AML-193 (cell line): ENCODE data around the gene OR51G2.
"Not testable (repeated sequence)": the region's sequence is repeated elsewhere in the genome, so short reads cannot be mapped to it uniquely, and the experiment has no call there.

ENCODE experiments used
- DNase-seq, 2 experiments: peaks; one replicate each; lab custom pipeline; 2025; lab: John Stamatoyannopoulos, UW

The OR51G2 gene, protein sequence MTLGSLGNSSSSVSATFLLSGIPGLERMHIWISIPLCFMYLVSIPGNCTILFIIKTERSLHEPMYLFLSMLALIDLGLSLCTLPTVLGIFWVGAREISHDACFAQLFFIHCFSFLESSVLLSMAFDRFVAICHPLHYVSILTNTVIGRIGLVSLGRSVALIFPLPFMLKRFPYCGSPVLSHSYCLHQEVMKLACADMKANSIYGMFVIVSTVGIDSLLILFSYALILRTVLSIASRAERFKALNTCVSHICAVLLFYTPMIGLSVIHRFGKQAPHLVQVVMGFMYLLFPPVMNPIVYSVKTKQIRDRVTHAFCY

DNA sequence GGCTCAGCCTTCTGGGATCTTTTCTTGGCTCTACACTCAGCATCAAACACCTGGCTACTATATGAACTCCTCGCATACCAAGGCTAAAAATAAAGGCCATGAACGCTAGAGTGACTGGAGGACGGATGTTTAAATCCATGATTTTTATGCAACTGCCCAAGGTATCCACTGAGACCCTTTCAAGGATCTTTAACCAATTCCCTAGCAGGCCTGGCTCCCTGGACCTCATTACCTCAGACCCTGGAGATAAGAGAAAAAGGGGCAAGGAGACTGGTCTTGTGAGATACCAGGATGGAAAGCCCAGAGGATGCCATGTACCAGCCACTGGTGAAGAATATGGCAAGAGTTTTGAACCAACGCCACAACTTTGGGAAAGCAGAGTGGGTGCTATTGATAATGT lies at the start of gene OR51G2:
Gene OR51G2, minus strand, starts transcription at position 101 of the 400 bp plus-strand sequence. CDS start 3,687 bp downstream, outside the sequence.
- DNase-seq = no peak

DNA sequence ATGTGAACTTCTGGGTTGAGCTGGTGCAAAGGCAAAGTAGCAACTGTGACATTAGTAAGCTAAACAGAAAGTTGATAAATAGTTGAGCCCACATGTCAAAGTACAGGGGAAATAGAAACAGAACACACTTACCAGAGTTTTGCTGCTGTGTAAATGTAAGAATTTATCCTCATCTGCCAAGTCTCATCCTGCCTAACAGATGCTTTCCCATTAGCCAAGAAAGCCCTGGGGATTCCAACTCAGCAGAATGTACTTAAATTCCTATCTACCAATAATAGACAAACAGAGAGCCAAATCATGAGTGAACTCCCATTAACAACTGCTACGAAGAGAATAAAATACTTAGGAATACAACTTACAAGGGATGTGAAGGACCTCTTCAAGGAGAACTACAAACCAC lies 43.7 kb upstream of the OR51G2 start:
- no peak for DNase-seq

- no peak for DNase-seq
Observed at GRCh38 chr11:4960877-4961276, 41.7 kb upstream of the OR51G2 start.

DNA sequence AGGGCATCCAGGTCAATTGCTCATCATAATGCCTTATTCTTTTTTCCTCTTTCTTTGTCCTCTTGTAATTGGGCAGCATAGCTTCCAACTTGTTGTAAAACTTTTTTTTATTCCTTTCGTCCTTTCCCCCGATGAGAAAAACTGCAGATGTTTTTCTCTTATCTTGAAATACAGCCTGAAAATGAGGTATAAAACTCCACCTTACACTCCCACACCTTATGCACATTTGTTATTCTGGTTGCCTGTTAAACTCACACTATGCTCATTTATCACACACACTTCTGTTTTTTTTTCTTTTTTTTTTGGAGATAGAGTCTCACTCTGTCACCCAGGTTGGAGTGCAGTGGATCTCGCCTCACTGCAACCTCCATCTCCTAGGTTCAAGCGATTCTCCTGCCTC lies 38.2 kb upstream of the OR51G2 start:
- DNase-seq = no peak

GRCh38 chr11:4955613-4956012 lies 36.5 kb upstream of the OR51G2 start, which contains the start of gene OR51A2:
OR51A2 (minus strand) TSS chr11:4955713; CDS start chr11:4955713, 0 bp downstream.
- not testable (repeated sequence) for DNase-seq

GRCh38 chr11:4947505-4947904 lies 28.4 kb upstream of the OR51G2 start, which contains the start of gene OR51A4:
OR51A4 (minus strand) TSS chr11:4947605; CDS start chr11:4947100, 505 bp downstream.
- DNase-seq = no peak

GRCh38 chr11:4936745-4937144 lies 17.6 kb upstream of the OR51G2 start:
- no peak for DNase-seq

- DNase-seq = no peak
Observed at GRCh38 chr11:4932751-4933150, 13.6 kb upstream of the OR51G2 start.

GRCh38 chr11:4926608-4927007 lies 7.5 kb upstream of the OR51G2 start:
- DNase-seq = no peak

DNA sequence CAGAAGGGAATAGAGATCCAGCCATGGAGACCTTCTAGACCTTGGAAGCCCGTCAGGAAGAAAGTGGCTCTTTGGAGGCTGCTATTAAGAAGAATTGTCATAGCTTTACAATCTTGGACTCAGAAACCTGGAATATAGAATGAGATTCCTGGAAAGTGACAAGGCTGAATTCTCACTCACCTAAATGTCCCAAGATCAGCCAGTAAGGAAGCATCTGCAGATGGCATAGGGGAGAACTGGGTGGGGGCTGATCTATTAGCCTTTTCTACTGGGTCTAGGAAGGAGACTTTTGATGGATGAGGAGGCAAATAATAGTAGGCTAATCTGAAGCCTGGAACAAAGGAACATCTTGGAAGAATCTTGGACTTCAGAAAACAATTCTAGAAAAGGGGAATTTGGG lies 5.1 kb upstream of the OR51G2 start, which contains the start of gene OR51G1:
Gene OR51G1, minus strand, starts transcription at position 101 of the 400 bp plus-strand sequence. Its CDS starts 0 bp downstream, at position 101.
- DNase-seq = no peak

DNA sequence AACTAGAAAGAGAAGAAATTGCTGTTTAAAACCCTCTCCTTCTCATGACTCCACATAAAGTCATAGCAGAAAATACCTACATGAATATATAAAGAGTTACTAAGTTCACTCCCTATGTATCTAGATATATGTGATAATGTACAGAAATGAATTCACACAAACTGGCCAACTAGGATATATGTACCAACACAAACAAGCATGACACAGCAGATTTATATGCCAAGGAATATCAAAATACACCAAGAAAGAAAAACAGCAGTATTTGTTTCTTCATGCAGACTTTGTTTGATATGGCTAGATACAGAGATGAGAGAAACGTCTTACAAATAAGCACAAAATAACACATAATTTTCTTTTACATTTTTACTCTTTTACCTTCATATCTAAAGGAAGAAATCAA lies 3.2 kb upstream of the OR51G2 start:
- DNase-seq = no peak

DNA sequence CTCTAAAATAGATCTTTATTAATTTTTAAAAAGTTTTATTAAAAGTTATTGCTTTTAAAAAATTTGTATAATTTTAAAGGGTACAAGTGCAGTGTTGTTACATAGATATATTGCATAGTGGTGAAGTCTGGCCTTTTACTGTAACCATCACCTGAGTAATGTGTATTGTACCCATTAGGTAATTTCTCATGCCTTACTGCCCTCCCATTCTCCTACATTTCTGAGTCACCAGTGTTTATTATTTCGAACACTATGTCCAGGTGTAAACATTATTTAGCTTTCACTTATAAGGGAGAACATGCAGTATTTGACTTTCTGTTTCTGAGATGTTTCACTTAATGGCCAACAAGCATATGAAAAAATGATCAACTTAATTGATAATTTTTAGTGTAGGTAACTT lies 2.6 kb upstream of the OR51G2 start:
- DNase-seq = no peak

GRCh38 chr11:4916581-4916980 lies 2.6 kb downstream of the OR51G2 start:
- DNase-seq = no peak

DNA sequence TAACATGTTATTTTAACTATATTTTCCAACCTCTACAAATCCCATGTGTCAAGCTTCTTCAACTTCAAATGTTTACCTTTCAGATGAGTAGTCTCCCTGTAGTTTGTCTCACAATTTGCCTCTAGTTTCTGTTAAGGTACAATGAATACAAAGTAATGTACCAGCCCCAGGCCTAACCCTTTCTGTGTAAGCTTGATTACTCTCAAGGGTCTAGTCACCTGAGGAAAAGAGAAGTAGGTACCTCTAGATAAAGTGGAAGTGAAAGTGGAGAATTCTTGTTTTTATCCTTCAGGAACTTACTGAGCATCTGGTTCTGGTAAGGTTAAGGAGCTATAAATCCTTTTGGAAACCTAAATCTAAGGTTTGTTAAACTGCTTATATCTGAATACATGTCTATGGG lies 15.7 kb downstream of the OR51G2 start, which contains the start of gene OR51A7:
Gene OR51A7, plus strand, starts transcription at position 300 of the 400 bp plus-strand sequence. CDS start 3,587 bp downstream, outside the sequence.
- no peak for DNase-seq

GRCh38 chr11:4891996-4892640 lies 27.0 kb downstream of the OR51G2 start:
- no peak for DNase-seq

DNA sequence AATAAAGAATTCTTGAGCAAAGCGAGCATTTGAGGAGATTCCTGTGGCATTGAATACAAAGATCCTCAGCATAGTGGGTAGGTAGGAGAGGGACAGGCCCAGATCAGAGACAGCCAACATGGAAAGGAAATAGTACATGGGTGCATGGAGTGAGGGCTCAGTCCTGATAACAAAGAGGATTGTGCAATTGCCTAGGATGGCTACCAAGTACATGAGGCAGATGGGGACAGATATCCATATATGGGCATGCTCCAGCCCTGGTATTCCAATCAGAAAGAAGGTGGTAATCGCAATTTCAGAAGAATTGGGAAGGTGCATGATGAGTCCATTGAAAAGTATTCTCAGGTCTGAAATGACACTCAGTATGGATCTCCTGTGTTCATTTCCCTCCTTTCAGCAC lies 28.9 kb downstream of the OR51G2 start:
- DNase-seq = no peak

DNA sequence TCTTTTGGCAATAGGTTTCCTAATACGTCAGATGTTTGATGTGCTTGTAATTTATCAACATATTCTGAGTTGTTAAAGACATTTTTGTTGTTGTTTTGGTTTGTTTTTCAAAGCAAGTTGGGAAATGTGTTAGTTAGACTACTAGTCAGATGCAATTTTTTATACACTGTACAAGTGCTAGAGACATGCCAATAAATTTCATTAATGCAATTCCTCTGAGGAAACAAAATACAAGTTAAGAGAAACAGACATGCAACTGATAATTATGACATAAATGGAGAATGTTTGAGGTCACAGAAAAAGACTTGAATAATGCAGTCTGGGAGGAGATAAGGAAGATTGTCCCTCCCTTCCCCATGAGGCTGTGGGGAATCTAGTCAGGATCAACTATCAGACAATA lies 31.6 kb downstream of the OR51G2 start:
- DNase-seq = no peak

DNA sequence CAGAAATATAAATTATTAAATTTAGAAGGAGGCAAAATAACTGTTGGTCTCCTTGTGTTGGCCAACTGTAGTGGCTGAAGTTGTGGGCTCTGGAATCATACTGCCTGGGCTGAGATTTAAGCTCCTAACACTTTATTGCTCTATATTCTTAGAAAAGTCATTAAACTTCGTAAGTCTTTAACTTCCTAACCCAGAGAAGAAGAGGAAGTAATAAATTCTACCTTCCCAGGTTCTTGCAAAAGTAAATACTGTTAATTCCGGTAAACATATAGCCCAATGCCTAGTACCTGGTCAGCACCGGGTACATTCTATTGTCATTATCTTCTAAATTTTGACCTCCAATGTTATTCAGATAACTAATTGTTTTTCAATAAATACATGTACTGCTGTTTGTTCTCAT lies 33.0 kb downstream of the OR51G2 start:
- DNase-seq = no peak

DNA sequence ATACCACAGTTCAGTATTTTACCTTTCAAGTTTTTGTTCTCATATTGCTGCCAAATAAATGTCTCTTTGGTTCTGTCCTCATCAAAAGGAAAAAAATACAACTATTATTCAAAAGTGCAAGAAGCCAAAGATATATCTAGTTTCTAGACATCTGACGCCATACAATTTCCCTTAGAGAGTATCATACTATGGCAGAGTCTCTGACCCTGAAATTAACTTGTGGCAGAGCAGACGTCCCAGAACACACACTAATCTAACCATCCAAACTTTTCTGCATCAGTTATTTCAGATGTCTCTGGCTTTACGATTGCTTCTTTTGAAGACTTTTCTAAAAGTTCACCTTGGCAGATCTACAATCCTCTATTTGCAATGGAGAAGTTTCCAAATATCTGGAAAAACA lies 34.8 kb downstream of the OR51G2 start:
- no peak for DNase-seq

DNA sequence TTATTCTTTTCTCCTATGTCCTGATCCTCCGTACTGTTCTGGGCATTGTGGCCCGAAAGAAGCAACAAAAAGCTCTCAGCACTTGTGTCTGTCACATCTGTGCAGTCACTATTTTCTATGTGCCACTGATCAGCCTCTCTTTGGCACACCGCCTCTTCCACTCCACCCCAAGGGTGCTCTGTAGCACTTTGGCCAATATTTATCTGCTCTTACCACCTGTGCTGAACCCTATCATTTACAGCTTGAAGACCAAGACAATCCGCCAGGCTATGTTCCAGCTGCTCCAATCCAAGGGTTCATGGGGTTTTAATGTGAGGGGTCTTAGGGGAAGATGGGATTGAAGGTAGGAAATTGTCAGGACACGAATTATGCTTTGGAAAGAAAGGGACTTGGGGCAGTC lies 36.6 kb downstream of the OR51G2 start:
- DNase-seq = no peak

- DNase-seq = no peak
Observed at GRCh38 chr11:4881860-4882500, 37.2 kb downstream of the OR51G2 start, which contains the start of gene OR51T1. OR51T1 (plus strand) TSS chr11:4881900; CDS start chr11:4881900, 0 bp downstream.

GRCh38 chr11:4881188-4881587 lies 38.0 kb downstream of the OR51G2 start:
- DNase-seq = no peak

DNA sequence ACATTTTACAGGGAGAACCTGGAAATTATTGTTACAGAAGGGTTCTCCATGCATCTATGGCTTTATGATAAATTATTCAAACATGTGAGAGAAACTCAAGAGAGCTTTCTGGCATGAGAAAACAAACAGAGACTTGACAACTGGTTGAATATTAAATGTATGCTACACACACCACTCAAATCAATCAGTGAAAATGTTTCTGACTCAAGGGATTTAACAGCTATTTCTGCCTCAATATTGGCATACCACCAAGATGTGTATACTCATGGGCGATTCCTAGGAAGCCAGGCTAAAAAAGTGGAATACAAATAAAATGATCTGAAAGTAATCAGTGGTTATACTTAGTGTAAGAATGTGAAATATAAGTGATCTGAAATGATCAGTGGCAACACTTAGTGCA lies 53.3 kb downstream of the OR51G2 start:
- no peak for DNase-seq
